Astrocyte (in vitro differentiated cells and primary cell): ENCODE measurements around the gene DENND1C. TPM values are rescaled to one million over a fixed set of nuclear protein-coding genes. Genes with fewer than 3 reads are reported as not detected.
"Not testable (repeated sequence)": the region's sequence is repeated elsewhere in the genome, so short reads cannot be mapped to it uniquely, and the experiment has no call there.

Source experiments
- DNase-seq: peaks from one replicate; pipeline ENCODE4 v3.0.0-alpha.2; 2010; ENCODE audit warnings: low read depth
- FAIRE-seq: peaks from 2 replicates; lab custom pipeline; 2011; peaks lifted over from hg19 to GRCh38; lab: Jason Lieb, UNC
- H2AFZ ChIP-seq: 2 replicates; pipeline ENCODE4 v1.6.0; 2012; ENCODE audit warnings: low read depth, low read length, inconsistent platforms
- H3K27ac ChIP-seq: 2 replicates; pipeline ENCODE4 v1.5.1; 2011; ENCODE audit warnings: low read depth, low read length, inconsistent platforms
- H3K27me3 ChIP-seq: 2 replicates; pipeline ENCODE4 v1.6.0; 2011; ENCODE audit warnings: low read length, inconsistent platforms; ENCODE audit not compliant: insufficient read depth
- H3K36me3 ChIP-seq: 2 replicates; pipeline ENCODE4 v1.5.1; 2011; ENCODE audit warnings: low read length, inconsistent platforms; ENCODE audit not compliant: insufficient read depth
- H3K4me1 ChIP-seq: 2 replicates; pipeline ENCODE4 v1.5.1; 2011; ENCODE audit warnings: low read length, inconsistent platforms; ENCODE audit not compliant: insufficient read depth
- H3K4me2 ChIP-seq: 2 replicates; pipeline ENCODE4 v1.6.0; 2012; ENCODE audit warnings: low read length, inconsistent platforms
- H3K4me3 ChIP-seq: 2 replicates; pipeline ENCODE4 v1.5.1; 2011; ENCODE audit warnings: low read depth, mild to moderate bottlenecking, low read length, inconsistent platforms; ENCODE audit not compliant: insufficient read depth
- H3K79me2 ChIP-seq: 2 replicates; pipeline ENCODE4 v1.6.0; 2012; ENCODE audit warnings: mild to moderate bottlenecking, low read length, inconsistent platforms; ENCODE audit not compliant: insufficient read depth
- H3K9ac ChIP-seq: 2 replicates; pipeline ENCODE4 v1.6.0; 2012; ENCODE audit warnings: mild to moderate bottlenecking, low read length, inconsistent platforms
- H3K9me3 ChIP-seq: 2 replicates; pipeline ENCODE4 v1.5.1; 2012; ENCODE audit warnings: low read depth, mild to moderate bottlenecking, low read length, inconsistent platforms; ENCODE audit not compliant: insufficient read depth
- H4K20me1 ChIP-seq: 2 replicates; pipeline ENCODE4 v1.6.0; 2012; ENCODE audit warnings: low read length, inconsistent platforms; ENCODE audit not compliant: insufficient read depth
- H3K27ac Mint-ChIP-seq: one replicate; pipeline ENCODE4 v1.8.0; 2021; ENCODE audit warnings: mild to moderate bottlenecking, mixed read lengths; ENCODE audit not compliant: unreplicated experiment
- H3K27me3 Mint-ChIP-seq: one replicate; pipeline ENCODE4 v1.8.0; 2021; ENCODE audit warnings: low read depth, mixed read lengths; ENCODE audit not compliant: unreplicated experiment
- H3K36me3 Mint-ChIP-seq: one replicate; pipeline ENCODE4 v1.8.0; 2021; ENCODE audit warnings: low read depth, mixed read lengths; ENCODE audit not compliant: unreplicated experiment
- H3K4me1 Mint-ChIP-seq: one replicate; pipeline ENCODE4 v1.8.0; 2021; ENCODE audit warnings: low read depth, mixed read lengths; ENCODE audit not compliant: unreplicated experiment
- H3K4me3 Mint-ChIP-seq: one replicate; pipeline ENCODE4 v1.8.0; 2021; ENCODE audit warnings: mild to moderate bottlenecking, moderate library complexity, mixed read lengths; ENCODE audit not compliant: unreplicated experiment
- H3K9me3 Mint-ChIP-seq: one replicate; pipeline ENCODE4 v1.8.0; 2021; ENCODE audit warnings: mild to moderate bottlenecking, mixed read lengths; ENCODE audit not compliant: unreplicated experiment
- CTCF ChIP-seq: IDR thresholded peaks from 2 replicates; pipeline ENCODE4 v1.5.1; 2011; ENCODE audit warnings: low read depth, mild to moderate bottlenecking, inconsistent platforms, low read length, moderate library complexity; ENCODE audit not compliant: insufficient read depth
- EZH2 ChIP-seq: IDR thresholded peaks from 2 replicates; pipeline ENCODE4 v1.6.1; 2012; ENCODE audit warnings: mild to moderate bottlenecking, low read length, inconsistent platforms; ENCODE audit not compliant: insufficient read depth
- total RNA-seq: library from RNA; stranded (reverse); gene quantifications from 2 replicates; pipeline ENCODE4 v1.2.1, GENCODE V29; 2021

DENND1C gene
- total RNA-seq, 1 donor from 2014 or later, result not detected

- Histone ChIP-seq H4K20me1 (no peaks in the 10 kb centered on the region), H3K36me3 (no peaks in the 10 kb centered on the region), H3K4me3 (no peak overlapping the region), H3K27me3 (no peaks in the 10 kb centered on the region), H3K9me3 (no peaks in the 10 kb centered on the region), H2AFZ (no peak overlapping the region), H3K27ac (no peak overlapping the region), H3K4me2 (no peak overlapping the region), H3K4me1 (no peaks in the 10 kb centered on the region), H3K9ac (no peak overlapping the region), H3K79me2 (no peaks in the 10 kb centered on the region)
- H3K9me3 Mint-ChIP-seq, result peaks cover 2% of the 10 kb centered on the region
- no peaks in the 10 kb centered on the region for H3K27me3 Mint-ChIP-seq
- no peak overlapping the region for H3K4me3 Mint-ChIP-seq
- FAIRE-seq (no peak), DNase-seq (no peak)
- H3K27ac Mint-ChIP-seq, result no peak overlapping the region
- H3K4me1 Mint-ChIP-seq, result no peaks in the 10 kb centered on the region
- TF ChIP-seq EZH2, result no peak
- no peak for TF ChIP-seq CTCF
- H3K36me3 Mint-ChIP-seq, result peaks cover 2% of the 10 kb centered on the region
These were observed 48.4 kb downstream of the DENND1C start for GRCh38 chr19:6433165-6433564.

GRCh38 chr19:6431891-6432290 is 49.7 kb downstream of the DENND1C start:
- no peak for DNase-seq
- H3K36me3 Mint-ChIP-seq, result no peaks in the 10 kb centered on the region
- Histone ChIP-seq H3K27ac (no peak overlapping the region), H3K4me2 (no peak overlapping the region), H3K9me3 (no peaks in the 10 kb centered on the region), H3K4me3 (no peak overlapping the region), H2AFZ (no peak overlapping the region), H3K79me2 (no peaks in the 10 kb centered on the region), H3K9ac (no peak overlapping the region), H4K20me1 (no peaks in the 10 kb centered on the region), H3K4me1 (no peaks in the 10 kb centered on the region), H3K36me3 (no peaks in the 10 kb centered on the region), H3K27me3 (no peaks in the 10 kb centered on the region)
- H3K9me3 Mint-ChIP-seq, result peaks cover 2% of the 10 kb centered on the region
- no peak overlapping the region for H3K4me3 Mint-ChIP-seq
- H3K27me3 Mint-ChIP-seq, result no peaks in the 10 kb centered on the region
- no peak overlapping the region for H3K27ac Mint-ChIP-seq
- TF ChIP-seq EZH2 (no peak), CTCF (no peak)
- H3K4me1 Mint-ChIP-seq, result no peaks in the 10 kb centered on the region
- FAIRE-seq, result no peak

DNA sequence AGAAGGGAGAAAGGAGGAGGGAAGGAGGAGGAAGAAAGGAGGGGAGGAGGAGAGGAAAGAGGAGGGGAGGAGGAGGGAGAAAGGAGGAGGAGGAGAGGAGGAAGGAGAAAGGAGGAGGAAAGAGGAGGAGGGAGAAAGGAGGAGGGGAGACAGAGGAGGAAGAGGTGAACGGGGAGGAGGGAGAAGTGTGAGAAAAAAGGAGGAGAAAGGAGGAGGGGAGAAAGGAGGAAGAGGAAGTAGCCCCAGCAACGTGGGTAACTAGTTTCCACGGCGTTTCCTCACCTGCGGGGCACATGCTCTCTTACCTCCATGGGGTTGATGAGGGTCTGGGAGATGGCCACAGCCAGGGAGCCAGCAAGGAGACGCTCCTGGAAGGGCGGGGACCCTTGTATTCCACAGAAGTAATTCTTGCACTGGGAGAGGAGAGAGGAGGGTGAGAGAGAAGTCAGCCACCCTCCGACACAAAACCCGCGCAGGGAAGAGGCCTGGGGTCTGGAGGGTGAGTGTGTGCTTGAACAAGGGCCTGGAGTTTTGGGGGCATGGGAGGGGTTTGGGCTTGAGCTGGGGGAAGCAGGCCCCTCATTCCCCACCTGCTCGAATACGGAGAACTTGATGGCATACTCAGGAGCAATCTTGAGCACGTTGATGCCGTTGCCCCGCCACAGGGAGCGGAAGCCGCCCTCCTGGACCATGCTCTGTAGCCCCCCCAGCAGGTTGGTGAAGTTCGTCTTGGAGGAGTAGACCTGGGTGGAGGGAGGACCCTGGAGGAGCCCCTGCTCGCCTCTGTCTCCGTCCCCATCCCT is 52.0 kb downstream of the DENND1C start:
- H3K36me3 Mint-ChIP-seq, result no peaks in the 10 kb centered on the region
- H3K4me3 Mint-ChIP-seq, result no peak overlapping the region
- no peak for FAIRE-seq
- H3K4me3 ChIP-seq, result no peak overlapping the region
- no peaks in the 10 kb centered on the region for H3K36me3 ChIP-seq
- TF ChIP-seq EZH2 (no peak), CTCF (no peak)
- DNase-seq, result no peak
- H3K27ac ChIP-seq, result no peak overlapping the region
- no peaks in the 10 kb centered on the region for H3K79me2 ChIP-seq
- no peaks in the 10 kb centered on the region for H3K27me3 ChIP-seq
- H2AFZ ChIP-seq, result no peak overlapping the region
- peaks cover 5% of the 10 kb centered on the region for H3K9me3 Mint-ChIP-seq
- H3K27ac Mint-ChIP-seq, result no peak overlapping the region
- H3K4me2 ChIP-seq, result no peak overlapping the region
- no peaks in the 10 kb centered on the region for H3K27me3 Mint-ChIP-seq
- H3K9me3 ChIP-seq, result peaks cover 4% of the 10 kb centered on the region
- no peaks in the 10 kb centered on the region for H3K4me1 ChIP-seq
- no peak overlapping the region for H3K9ac ChIP-seq
- no peaks in the 10 kb centered on the region for H3K4me1 Mint-ChIP-seq
- H4K20me1 ChIP-seq, result no peaks in the 10 kb centered on the region

DNA sequence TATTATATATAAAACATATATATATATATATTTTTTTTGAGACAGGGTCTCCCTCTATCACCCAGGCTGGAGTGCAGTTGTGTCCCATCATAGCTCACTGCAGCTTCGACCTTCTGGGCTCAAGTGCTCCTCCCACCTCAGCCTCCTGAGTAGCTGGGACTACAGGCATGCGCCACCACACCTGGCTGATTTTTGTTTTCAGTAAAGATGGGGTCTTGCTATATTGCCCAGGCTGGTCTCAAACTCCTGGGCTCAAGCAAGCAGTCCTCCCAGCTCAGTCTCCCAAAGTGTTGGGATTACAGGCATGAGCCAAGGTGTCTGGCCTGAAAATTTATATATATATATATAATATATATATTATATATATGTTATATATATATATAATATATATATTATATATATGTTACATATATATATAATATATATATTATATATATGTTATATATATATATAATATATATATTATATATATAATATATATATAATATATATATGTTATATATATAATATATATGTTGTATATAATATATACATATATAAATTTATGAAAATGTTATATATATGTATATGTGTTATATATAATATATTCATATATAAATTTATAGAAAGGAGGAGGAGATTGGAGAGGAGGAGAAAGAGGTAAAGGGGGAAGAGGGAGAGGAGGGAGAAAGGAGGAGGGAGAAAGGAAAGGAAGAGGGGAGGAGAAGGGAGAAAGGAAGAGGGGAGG is 52.7 kb downstream of the DENND1C start:
- not testable (repeated sequence) for DNase-seq, H3K4me1 Mint-ChIP-seq, H3K4me3 Mint-ChIP-seq, H3K4me2 ChIP-seq, H3K9me3 ChIP-seq, H3K36me3 Mint-ChIP-seq, H2AFZ ChIP-seq, H3K9me3 Mint-ChIP-seq, H3K27ac ChIP-seq, H3K79me2 ChIP-seq, H3K27ac Mint-ChIP-seq, H4K20me1 ChIP-seq, H3K36me3 ChIP-seq, H3K4me3 ChIP-seq, H3K27me3 ChIP-seq, H3K9ac ChIP-seq, H3K4me1 ChIP-seq, H3K27me3 Mint-ChIP-seq, FAIRE-seq
